HEK293 (cell line): Measurements from ENCODE around the gene NCBP2.

ENCODE experiments used
- SCRT2 ChIP-seq: fragments of 450-650 bp; formaldehyde crosslinking; IDR thresholded peaks from 2 replicates; pipeline ENCODE4 v1.5.1; 2016; ENCODE audit warnings: missing biosample characterization, missing genetic modification characterization
- ZBTB7A ChIP-seq: fragments of 450-650 bp; formaldehyde crosslinking; IDR thresholded peaks from 2 replicates; pipeline ENCODE4 v1.5.1; 2016; ENCODE audit warnings: low read depth, missing biosample characterization, missing genetic modification characterization
- ZNF112 ChIP-seq: fragments of 450-650 bp; formaldehyde crosslinking; IDR thresholded peaks from 2 replicates; pipeline ENCODE4 v1.5.0; 2017; ENCODE audit warnings: missing biosample characterization, missing genetic modification characterization
- ZNF114 ChIP-seq: fragments of 450-650 bp; formaldehyde crosslinking; IDR thresholded peaks from 2 replicates; pipeline ENCODE4 v1.5.0; 2017; ENCODE audit warnings: missing biosample characterization, missing genetic modification characterization
- ZNF121 ChIP-seq: fragments of 450-650 bp; formaldehyde crosslinking; IDR thresholded peaks from 2 replicates; pipeline ENCODE4 v1.5.1; 2016; ENCODE audit warnings: missing biosample characterization, missing genetic modification characterization
- ZNF18 ChIP-seq: fragments of 450-650 bp; formaldehyde crosslinking; IDR thresholded peaks from 2 replicates; pipeline ENCODE4 v1.5.1; 2016; ENCODE audit warnings: missing biosample characterization, missing genetic modification characterization
- ZNF37A ChIP-seq: fragments of 450-650 bp; IDR thresholded peaks from 2 replicates; pipeline ENCODE4 v1.5.1; 2018; ENCODE audit warnings: missing biosample characterization, missing genetic modification characterization
- ZNF610 ChIP-seq: fragments of 450-650 bp; formaldehyde crosslinking; IDR thresholded peaks from 2 replicates; pipeline ENCODE4 v1.5.1; 2016; ENCODE audit warnings: missing biosample characterization, missing genetic modification characterization, borderline replicate concordance
- ZNF776 ChIP-seq: fragments of 450-650 bp; formaldehyde crosslinking; IDR thresholded peaks from 2 replicates; pipeline ENCODE4 v1.5.0; 2017; ENCODE audit warnings: missing biosample characterization, missing genetic modification characterization, borderline replicate concordance
- ZNF777 ChIP-seq: fragments of 450-650 bp; formaldehyde crosslinking; IDR thresholded peaks from 2 replicates; pipeline ENCODE4 v1.5.1; 2017; ENCODE audit warnings: missing biosample characterization, missing genetic modification characterization, borderline replicate concordance
- TF ChIP-seq, protein P1 (sequence below): fragments of 450-650 bp; formaldehyde crosslinking; IDR thresholded peaks from 2 replicates; pipeline ENCODE4 v1.5.1; 2016; ENCODE audit warnings: missing biosample characterization, missing genetic modification characterization
- TF ChIP-seq, protein P2 (sequence below): fragments of 450-650 bp; formaldehyde crosslinking; optimal IDR thresholded peaks from 2 replicates; pipeline ENCODE3; 2016; ENCODE audit warnings: missing biosample characterization, mild to moderate bottlenecking, missing genetic modification characterization
- TF ChIP-seq, protein P3 (sequence below): fragments of 450-650 bp; formaldehyde crosslinking; IDR thresholded peaks from 2 replicates; pipeline ENCODE4 v1.5.1; 2016; ENCODE audit warnings: missing biosample characterization, missing genetic modification characterization
- TF ChIP-seq, protein P4 (sequence below): fragments of 450-650 bp; formaldehyde crosslinking; IDR thresholded peaks from 2 replicates; pipeline ENCODE4 v1.5.1; 2016; ENCODE audit warnings: missing biosample characterization, missing genetic modification characterization

GRCh38 chr3:196990601-196991007 is 48.3 kb upstream of the NCBP2 start:
- TF ChIP-seq ZNF610 (no peak), ZNF112 (tag by site-specific recombination) (no peak), ZNF776 (tag by site-specific recombination) (no peak), ZNF37A (tag by site-specific recombination) (no peak), ZNF777 (no peak), ZNF18 (tag by site-specific recombination) (no peak), ZBTB7A (no peak), ZNF114 (no peak), ZNF121 (tag by site-specific recombination) (no peak), SCRT2 (no peak)
- TF ChIP-seq, protein P1, sequence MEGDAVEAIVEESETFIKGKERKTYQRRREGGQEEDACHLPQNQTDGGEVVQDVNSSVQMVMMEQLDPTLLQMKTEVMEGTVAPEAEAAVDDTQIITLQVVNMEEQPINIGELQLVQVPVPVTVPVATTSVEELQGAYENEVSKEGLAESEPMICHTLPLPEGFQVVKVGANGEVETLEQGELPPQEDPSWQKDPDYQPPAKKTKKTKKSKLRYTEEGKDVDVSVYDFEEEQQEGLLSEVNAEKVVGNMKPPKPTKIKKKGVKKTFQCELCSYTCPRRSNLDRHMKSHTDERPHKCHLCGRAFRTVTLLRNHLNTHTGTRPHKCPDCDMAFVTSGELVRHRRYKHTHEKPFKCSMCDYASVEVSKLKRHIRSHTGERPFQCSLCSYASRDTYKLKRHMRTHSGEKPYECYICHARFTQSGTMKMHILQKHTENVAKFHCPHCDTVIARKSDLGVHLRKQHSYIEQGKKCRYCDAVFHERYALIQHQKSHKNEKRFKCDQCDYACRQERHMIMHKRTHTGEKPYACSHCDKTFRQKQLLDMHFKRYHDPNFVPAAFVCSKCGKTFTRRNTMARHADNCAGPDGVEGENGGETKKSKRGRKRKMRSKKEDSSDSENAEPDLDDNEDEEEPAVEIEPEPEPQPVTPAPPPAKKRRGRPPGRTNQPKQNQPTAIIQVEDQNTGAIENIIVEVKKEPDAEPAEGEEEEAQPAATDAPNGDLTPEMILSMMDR (tag by site-specific recombination): no peak
- TF ChIP-seq, protein P2, sequence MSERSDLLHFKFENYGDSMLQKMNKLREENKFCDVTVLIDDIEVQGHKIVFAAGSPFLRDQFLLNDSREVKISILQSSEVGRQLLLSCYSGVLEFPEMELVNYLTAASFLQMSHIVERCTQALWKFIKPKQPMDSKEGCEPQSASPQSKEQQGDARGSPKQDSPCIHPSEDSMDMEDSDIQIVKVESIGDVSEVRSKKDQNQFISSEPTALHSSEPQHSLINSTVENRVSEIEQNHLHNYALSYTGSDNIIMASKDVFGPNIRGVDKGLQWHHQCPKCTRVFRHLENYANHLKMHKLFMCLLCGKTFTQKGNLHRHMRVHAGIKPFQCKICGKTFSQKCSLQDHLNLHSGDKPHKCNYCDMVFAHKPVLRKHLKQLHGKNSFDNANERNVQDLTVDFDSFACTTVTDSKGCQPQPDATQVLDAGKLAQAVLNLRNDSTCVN (tag by site-specific recombination): no peak
- TF ChIP-seq, protein P3, sequence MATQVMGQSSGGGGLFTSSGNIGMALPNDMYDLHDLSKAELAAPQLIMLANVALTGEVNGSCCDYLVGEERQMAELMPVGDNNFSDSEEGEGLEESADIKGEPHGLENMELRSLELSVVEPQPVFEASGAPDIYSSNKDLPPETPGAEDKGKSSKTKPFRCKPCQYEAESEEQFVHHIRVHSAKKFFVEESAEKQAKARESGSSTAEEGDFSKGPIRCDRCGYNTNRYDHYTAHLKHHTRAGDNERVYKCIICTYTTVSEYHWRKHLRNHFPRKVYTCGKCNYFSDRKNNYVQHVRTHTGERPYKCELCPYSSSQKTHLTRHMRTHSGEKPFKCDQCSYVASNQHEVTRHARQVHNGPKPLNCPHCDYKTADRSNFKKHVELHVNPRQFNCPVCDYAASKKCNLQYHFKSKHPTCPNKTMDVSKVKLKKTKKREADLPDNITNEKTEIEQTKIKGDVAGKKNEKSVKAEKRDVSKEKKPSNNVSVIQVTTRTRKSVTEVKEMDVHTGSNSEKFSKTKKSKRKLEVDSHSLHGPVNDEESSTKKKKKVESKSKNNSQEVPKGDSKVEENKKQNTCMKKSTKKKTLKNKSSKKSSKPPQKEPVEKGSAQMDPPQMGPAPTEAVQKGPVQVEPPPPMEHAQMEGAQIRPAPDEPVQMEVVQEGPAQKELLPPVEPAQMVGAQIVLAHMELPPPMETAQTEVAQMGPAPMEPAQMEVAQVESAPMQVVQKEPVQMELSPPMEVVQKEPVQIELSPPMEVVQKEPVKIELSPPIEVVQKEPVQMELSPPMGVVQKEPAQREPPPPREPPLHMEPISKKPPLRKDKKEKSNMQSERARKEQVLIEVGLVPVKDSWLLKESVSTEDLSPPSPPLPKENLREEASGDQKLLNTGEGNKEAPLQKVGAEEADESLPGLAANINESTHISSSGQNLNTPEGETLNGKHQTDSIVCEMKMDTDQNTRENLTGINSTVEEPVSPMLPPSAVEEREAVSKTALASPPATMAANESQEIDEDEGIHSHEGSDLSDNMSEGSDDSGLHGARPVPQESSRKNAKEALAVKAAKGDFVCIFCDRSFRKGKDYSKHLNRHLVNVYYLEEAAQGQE (tag by site-specific recombination): no peak
- TF ChIP-seq, protein P4, sequence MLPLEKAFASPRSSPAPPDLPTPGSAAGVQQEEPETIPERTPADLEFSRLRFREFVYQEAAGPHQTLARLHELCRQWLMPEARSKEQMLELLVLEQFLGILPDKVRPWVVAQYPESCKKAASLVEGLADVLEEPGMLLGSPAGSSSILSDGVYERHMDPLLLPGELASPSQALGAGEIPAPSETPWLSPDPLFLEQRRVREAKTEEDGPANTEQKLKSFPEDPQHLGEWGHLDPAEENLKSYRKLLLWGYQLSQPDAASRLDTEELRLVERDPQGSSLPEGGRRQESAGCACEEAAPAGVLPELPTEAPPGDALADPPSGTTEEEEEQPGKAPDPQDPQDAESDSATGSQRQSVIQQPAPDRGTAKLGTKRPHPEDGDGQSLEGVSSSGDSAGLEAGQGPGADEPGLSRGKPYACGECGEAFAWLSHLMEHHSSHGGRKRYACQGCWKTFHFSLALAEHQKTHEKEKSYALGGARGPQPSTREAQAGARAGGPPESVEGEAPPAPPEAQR (tag by site-specific recombination): no peak
